ENCODE results near the gene GJB6. TPM values are rescaled to one million over a fixed set of nuclear protein-coding genes. Genes with fewer than 3 reads are reported as not detected.

GJB6 gene
- total RNA-seq, 4 donors from 2014 or later: 1.6 to 21.5 (median 2.8) TPM; not detected in 1

DNA sequence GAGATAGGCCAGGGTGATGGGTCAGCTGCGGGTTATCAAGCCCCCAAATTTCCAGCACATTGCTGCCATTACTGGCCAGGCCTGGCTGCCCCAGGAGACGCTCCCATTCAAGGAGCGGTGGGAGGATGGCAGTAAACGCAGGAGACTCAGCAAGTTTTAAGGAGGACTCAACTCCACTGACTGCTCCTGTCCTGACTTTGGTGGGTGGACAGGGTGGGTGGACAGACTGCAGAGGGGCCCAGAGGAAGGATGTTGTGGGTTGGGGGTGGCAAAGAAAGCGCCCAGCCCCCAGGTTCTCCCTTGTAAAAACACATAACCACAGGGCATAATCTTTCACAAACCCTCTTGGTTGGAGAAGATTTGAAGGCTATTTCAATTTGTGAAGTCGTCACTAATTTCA is 4.4 kb downstream of the GJB6 start:
- Histone ChIP-seq H3K9me3 (no peaks in the 10 kb centered on the region), H3K36me3 (no peaks in the 10 kb centered on the region), H3K4me3 (no peak overlapping the region), H3K4me1 (peaks cover 0 to 12% (median 8%) of the 10 kb centered on the region in 3 donors), H3K27me3 (peaks cover 80% of the 10 kb centered on the region), H3K27ac (no peak overlapping the region)
- WGBS, 2 donors (ENCODE audit: low coverage in 1 of 2): 57 to 76% methylated on average over 3 of the region's 6 CpGs
- ATAC-seq: no peak
- TF ChIP-seq, protein P1, sequence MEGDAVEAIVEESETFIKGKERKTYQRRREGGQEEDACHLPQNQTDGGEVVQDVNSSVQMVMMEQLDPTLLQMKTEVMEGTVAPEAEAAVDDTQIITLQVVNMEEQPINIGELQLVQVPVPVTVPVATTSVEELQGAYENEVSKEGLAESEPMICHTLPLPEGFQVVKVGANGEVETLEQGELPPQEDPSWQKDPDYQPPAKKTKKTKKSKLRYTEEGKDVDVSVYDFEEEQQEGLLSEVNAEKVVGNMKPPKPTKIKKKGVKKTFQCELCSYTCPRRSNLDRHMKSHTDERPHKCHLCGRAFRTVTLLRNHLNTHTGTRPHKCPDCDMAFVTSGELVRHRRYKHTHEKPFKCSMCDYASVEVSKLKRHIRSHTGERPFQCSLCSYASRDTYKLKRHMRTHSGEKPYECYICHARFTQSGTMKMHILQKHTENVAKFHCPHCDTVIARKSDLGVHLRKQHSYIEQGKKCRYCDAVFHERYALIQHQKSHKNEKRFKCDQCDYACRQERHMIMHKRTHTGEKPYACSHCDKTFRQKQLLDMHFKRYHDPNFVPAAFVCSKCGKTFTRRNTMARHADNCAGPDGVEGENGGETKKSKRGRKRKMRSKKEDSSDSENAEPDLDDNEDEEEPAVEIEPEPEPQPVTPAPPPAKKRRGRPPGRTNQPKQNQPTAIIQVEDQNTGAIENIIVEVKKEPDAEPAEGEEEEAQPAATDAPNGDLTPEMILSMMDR (IDR thresholded peaks at IDR 0.05): no peak
- TF ChIP-seq POLR2A (IDR thresholded peaks at IDR 0.05) (no peak), POLR2AphosphoS5 (IDR thresholded peaks at IDR 0.05) (no peak), EP300 (IDR thresholded peaks at IDR 0.05) (no peak)

DNA sequence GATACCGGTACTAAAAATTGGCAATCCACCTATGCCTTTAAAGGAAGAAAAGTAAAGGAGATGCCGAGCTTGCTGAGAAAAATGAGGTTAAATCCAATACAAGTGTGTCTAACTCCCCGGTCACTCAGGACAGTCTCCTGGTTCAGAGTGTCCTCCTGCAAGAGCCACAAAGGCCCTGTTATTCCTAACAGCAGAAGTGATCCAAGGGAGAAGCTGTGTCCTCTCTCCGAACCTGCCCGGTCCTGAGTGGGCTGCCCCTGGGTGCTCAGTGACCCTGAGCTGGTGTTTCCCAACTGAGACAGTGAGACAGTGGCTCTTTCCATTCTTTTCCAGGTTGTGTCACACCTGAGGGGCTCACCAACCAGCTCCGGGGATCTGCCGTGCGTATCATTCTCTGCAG is 4.8 kb downstream of the GJB6 start:
- peaks cover 0 to 8% (median 6%) of the 10 kb centered on the region in 3 donors for H3K4me1 ChIP-seq
- peaks cover 75% of the 10 kb centered on the region for H3K27me3 ChIP-seq
- no peak overlapping the region for H3K27ac ChIP-seq
- H3K9me3 ChIP-seq: no peaks in the 10 kb centered on the region
- no peaks in the 10 kb centered on the region for H3K36me3 ChIP-seq
- no peak for ATAC-seq
- TF ChIP-seq, protein P1 (IDR thresholded peaks at IDR 0.05): no peak
- TF ChIP-seq POLR2AphosphoS5 (IDR thresholded peaks at IDR 0.05) (no peak), POLR2A (IDR thresholded peaks at IDR 0.05) (no peak), EP300 (IDR thresholded peaks at IDR 0.05) (no peak)
- no peak overlapping the region for H3K4me3 ChIP-seq
- 83 to 89% methylated on average over 3 to 5 of the region's 8 CpGs for WGBS, 2 donors (ENCODE audit: low coverage in 1 of 2)

DNA sequence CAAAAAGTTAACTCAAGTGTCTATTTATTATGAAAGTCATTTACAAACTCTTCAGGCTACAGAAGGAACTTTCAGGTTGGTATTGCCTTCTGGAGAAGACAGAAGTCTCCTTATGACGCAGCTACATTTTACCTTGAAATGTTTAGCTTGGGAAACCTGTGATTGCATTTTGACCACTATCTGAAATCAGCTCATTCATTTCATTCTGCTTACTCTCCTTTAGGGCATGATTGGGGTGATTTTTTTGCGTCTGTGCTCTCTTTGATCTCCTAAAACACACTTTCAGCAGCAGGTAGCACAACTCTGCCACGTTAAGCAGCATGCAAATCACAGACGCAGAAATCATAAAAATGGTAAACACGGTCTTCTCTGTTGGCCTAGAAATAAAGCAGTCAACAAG is 9.6 kb downstream of the GJB6 start:
- TF ChIP-seq POLR2AphosphoS5 (IDR thresholded peaks at IDR 0.05) (no peak), EP300 (IDR thresholded peaks at IDR 0.05) (no peak), POLR2A (IDR thresholded peaks at IDR 0.05) (no peak)
- TF ChIP-seq, protein P1 (IDR thresholded peaks at IDR 0.05): no peak
- no peak overlapping the region for H3K4me3 ChIP-seq
- ATAC-seq: no peak
- H3K27ac ChIP-seq: no peak overlapping the region
- WGBS, 2 donors (ENCODE audit: low coverage in 1 of 2): 71 to 86% methylated on average over 5 of the region's 5 CpGs
- H3K36me3 ChIP-seq: no peaks in the 10 kb centered on the region
- H3K4me1 ChIP-seq: no peaks in the 10 kb centered on the region
- H3K9me3 ChIP-seq: no peaks in the 10 kb centered on the region
- H3K27me3 ChIP-seq: peaks cover 57% of the 10 kb centered on the region

DNA sequence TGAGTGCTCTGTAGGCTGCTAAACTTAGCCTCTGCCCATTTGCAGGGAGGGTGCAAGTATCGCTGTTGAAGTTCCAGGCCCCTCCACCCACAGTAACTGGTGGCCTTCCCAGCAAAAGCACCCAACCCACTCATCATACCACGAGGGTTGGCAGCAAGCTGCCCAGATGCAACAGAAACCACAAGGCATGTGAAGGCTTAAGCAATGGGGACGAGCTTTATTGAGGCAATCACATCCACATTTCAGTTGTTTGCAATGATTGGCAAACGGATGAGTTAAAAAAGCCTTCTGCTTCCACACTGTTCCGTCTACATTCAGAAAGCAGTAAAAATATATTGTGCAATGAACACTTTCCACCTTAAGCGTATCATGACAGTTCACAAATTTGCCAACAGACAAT is 10.3 kb downstream of the GJB6 start:
- WGBS, 2 donors (ENCODE audit: low coverage in 1 of 2): 74 to 78% methylated on average over 4 to 5 of the region's 6 CpGs
- H3K36me3 ChIP-seq: no peaks in the 10 kb centered on the region

DNA sequence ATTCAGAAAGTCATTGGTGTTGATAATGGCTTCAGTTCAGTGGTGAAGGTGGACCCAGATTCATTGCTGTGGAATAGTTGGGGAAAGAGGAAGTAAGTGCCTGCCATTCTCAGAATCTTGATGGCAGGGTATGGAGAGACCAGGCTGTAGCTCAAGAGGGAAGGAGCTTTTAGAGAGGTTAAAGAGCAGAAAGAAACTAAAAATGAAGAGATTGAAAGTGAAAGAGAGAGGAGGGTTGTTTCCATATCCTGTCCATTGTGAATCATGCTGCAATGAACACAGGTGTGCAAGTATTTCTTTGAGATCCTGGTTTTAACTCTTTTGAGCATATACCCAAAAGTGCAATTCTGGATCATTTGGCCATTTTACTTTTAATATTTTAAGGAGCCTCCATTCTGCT is 12.5 kb downstream of the GJB6 start:
- H3K4me1 ChIP-seq: no peaks in the 10 kb centered on the region
- no peak for ATAC-seq
- no peak for TF ChIP-seq POLR2AphosphoS5 (IDR thresholded peaks at IDR 0.05)
- no peak for TF ChIP-seq EP300 (IDR thresholded peaks at IDR 0.05)
- TF ChIP-seq, protein P1 (IDR thresholded peaks at IDR 0.05): no peak
- no peak for TF ChIP-seq POLR2A (IDR thresholded peaks at IDR 0.05)
- peaks cover 30% of the 10 kb centered on the region for H3K27me3 ChIP-seq
- no peak overlapping the region for H3K4me3 ChIP-seq
- H3K9me3 ChIP-seq: peaks cover 0 to under 1% (median 0%) of the 10 kb centered on the region in 3 donors
- H3K27ac ChIP-seq: no peak overlapping the region
- H3K36me3 ChIP-seq: no peaks in the 10 kb centered on the region

More for the DNA sequence above, 10.3 kb downstream of the GJB6 start:
- H3K27me3 ChIP-seq: peaks cover 51% of the 10 kb centered on the region
- no peak overlapping the region for H3K27ac ChIP-seq
- no peak overlapping the region for H3K4me3 ChIP-seq
- no peak for ATAC-seq
- H3K9me3 ChIP-seq: no peaks in the 10 kb centered on the region
- H3K4me1 ChIP-seq: no peaks in the 10 kb centered on the region
- TF ChIP-seq POLR2AphosphoS5 (IDR thresholded peaks at IDR 0.05) (no peak), POLR2A (IDR thresholded peaks at IDR 0.05) (no peak), EP300 (IDR thresholded peaks at IDR 0.05) (no peak)
- TF ChIP-seq, protein P1 (IDR thresholded peaks at IDR 0.05): no peak

Measured in gastroesophageal sphincter (tissue), 4 donors.